Naive thymus-derived CD8-positive, alpha-beta T cell (primary cell): Measurements from ENCODE around the gene PACRG. TPM values are rescaled to one million over a fixed set of nuclear protein-coding genes. Genes with fewer than 3 reads are reported as not detected.

Experiments used
- ATAC-seq, 2 donors: fragments of 150-1000 bp; cut with Tn5 transposase in 1 of 2; sonication (Bioruptor Pico), chemical (Tn5 transposase) in 1 of 2; 1 replicate in 1 of 2; 2 replicates in 1 of 2; pipeline ENCODE4 v1.10.0; 2021; ENCODE audit warnings: mild to moderate bottlenecking in 2 of 2, moderate library complexity in 2 of 2
- POLR2A ChIA-PET: fragments of 350-600 bp; sonication (Branson Sonifier 250); formaldehyde crosslinking; loops from one replicate; lab custom pipeline; 2021; ENCODE audit warnings: antibody characterized with exemption; lab: Charles Lee
- DNase-seq, 10 donors: peaks; one replicate each; pipeline versions ENCODE4 v3.0.0 to v3.0.0-alpha.2; 2020 to 2022
- H3K27ac Mint-ChIP-seq, 10 donors: one replicate each; pipeline ENCODE4 v1.8.0; 2020 to 2022; ENCODE audit warnings: mild to moderate bottlenecking in 10 of 10, mixed read lengths in 10 of 10, moderate library complexity in 4 of 10, inconsistent platforms in 1 of 10
- H3K27me3 Mint-ChIP-seq, 5 donors: one replicate each; pipeline ENCODE4 v1.8.0; 2021 to 2022; ENCODE audit warnings: mixed read lengths in 5 of 5
- H3K36me3 Mint-ChIP-seq, 3 donors: one replicate each; pipeline ENCODE4 v1.8.0; 2020 to 2022; ENCODE audit warnings: mixed read lengths in 3 of 3, mild to moderate bottlenecking in 2 of 3, inconsistent platforms in 1 of 3
- H3K4me1 Mint-ChIP-seq, 4 donors: one replicate each; pipeline ENCODE4 v1.8.0; 2021 to 2022; ENCODE audit warnings: mixed read lengths in 4 of 4
- H3K4me3 Mint-ChIP-seq, 10 donors: one replicate each; pipeline ENCODE4 v1.8.0; 2020 to 2022; ENCODE audit warnings: mild to moderate bottlenecking in 10 of 10, mixed read lengths in 10 of 10, moderate library complexity in 6 of 10, inconsistent platforms in 1 of 10
- H3K9me3 Mint-ChIP-seq, 9 donors: one replicate each; pipeline ENCODE4 v1.8.0; 2020 to 2022; ENCODE audit warnings: mixed read lengths in 9 of 9, mild to moderate bottlenecking in 3 of 9, inconsistent platforms in 1 of 9, moderate library complexity in 1 of 9
- polyA plus RNA-seq, 3 donors: library from polyadenylated mRNA; unstranded; fragments of 300-500 nt; fragmentation: Illumina TruSeq; gene quantifications; one replicate each; pipeline ENCODE4 v1.2.3, GENCODE V29; 2021
- total RNA-seq, 8 experiments: library from RNA in 2 of 8; stranded (reverse) in 2 of 8; gene quantifications; one replicate each; pipeline ENCODE4 v1.2.3 and lab custom pipeline; 2021 to 2026

The PACRG gene
- total and polyA plus RNA-seq, 5 experiments from 2014 or later: 0.34 to 1.2 (median 0.83) TPM; not detected in 1

DNA sequence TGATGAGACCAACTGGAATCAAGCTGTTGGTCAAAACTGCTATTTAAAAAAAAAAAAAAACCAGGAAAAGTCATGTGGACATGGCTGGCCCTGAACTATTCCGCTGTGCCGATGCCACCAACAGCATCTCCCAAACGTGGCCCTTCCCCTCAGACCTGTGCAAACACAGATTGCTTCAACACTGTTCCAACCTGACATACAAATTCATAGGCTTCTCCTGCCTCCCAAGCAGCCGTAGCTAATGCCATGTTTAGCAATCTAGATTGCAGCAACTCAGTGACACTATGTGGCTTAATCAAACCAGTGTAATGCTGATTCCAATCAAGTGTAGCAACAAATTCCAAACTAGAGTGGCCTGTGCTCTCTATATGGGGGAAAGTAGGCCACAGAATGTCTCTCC is 16.4 kb upstream of the PACRG start:
- POLR2A ChIA-PET: interaction anchor here (0.5 kb wide), 1 partner anchor 99 kb away, joined by 4 read pairs; no protein-coding TSS in a partner anchor
- Mint-ChIP-seq H3K27me3 (no peaks in the 10 kb centered on the region), H3K9me3 (peaks cover 0 to 1% (median 0%) of the 10 kb centered on the region in 9 donors), H3K36me3 (peaks cover 1 to 10% (median 6%) of the 10 kb centered on the region in 3 donors), H3K4me1 (peaks cover 2 to 7% (median 3%) of the 10 kb centered on the region in 4 donors), H3K4me3 (no peak overlapping the region), H3K27ac (peak overlapping the region in 1 of 10 donors; percentile 19)
- DNase-seq: no peak
- no peak for ATAC-seq

DNA sequence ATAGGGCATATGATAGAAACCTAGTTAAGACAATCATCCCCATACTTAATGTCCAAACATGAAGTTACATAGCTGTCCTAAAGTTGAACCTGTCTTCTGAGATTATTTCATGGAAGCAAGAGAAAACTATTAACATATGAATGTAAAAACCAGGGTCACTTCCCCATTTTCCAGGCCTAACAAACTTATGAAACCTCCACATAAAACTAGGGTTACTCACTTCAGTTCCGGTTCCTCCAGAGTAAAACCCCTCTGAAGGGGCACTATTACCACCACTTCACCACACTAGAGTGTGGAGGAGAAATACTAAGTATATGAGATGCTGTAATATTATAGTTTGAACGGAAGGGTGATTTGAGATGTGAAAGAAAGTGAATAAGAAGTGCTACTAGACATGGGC is 15.1 kb upstream of the PACRG start:
- Mint-ChIP-seq H3K27ac (no peak overlapping the region), H3K27me3 (no peaks in the 10 kb centered on the region), H3K9me3 (peaks cover 0 to 8% (median 0%) of the 10 kb centered on the region in 9 donors), H3K36me3 (peaks cover 7 to 13% (median 10%) of the 10 kb centered on the region in 3 donors), H3K4me1 (peaks cover 0 to 7% (median 3%) of the 10 kb centered on the region in 4 donors), H3K4me3 (no peak overlapping the region)
- ATAC-seq: no peak
- POLR2A ChIA-PET: no interaction called here
- no peak for DNase-seq

DNA sequence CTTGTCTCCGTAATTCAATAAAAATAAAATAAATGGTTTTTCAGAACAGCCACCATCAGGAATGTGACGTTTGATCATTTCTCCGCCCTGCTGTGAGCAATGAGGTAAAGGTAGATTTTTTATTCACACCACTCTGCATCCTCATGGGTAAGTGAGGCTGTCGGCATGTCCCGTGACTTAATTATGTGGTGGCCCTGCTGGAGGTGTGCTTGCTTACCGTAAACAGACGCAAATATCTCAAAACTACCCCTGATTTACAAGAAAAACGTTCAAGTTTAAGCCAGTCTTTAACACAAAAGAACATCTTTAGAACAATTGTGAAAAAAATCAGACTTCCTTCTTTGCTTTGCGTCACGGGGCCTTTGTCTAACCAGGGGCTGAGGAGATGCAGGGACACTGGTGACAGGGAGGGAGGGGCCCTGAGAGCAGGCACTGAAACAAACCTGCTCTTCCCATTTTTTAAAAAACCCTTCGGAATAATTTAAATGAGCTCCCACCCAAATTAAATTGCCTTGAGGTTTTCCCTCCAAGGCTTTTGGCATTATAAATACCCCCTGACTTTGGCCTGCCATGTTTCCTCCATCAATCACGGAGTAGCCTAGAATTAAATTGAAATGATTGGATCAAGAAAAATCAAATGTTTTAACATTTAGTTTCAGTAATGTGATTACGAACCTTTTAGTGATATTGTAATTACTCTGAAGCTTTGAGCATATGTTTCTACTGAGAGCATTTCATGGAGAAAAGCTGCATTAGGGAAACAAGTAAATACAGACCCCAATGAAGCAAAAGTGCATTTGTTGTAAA is 13.6 kb upstream of the PACRG start:
- H3K9me3 Mint-ChIP-seq: peaks cover 0 to 12% (median 0%) of the 10 kb centered on the region in 9 donors
- peaks cover 6 to 17% (median 7%) of the 10 kb centered on the region in 3 donors for H3K36me3 Mint-ChIP-seq
- peaks cover 0 to 1% (median 0%) of the 10 kb centered on the region in 5 donors for H3K27me3 Mint-ChIP-seq
- POLR2A ChIA-PET: no interaction called here
- H3K27ac Mint-ChIP-seq: no peak overlapping the region
- H3K4me1 Mint-ChIP-seq: peaks cover 0 to 10% (median 3%) of the 10 kb centered on the region in 4 donors
- DNase-seq (no peak), ATAC-seq (no peak)
- H3K4me3 Mint-ChIP-seq: no peak overlapping the region

DNA sequence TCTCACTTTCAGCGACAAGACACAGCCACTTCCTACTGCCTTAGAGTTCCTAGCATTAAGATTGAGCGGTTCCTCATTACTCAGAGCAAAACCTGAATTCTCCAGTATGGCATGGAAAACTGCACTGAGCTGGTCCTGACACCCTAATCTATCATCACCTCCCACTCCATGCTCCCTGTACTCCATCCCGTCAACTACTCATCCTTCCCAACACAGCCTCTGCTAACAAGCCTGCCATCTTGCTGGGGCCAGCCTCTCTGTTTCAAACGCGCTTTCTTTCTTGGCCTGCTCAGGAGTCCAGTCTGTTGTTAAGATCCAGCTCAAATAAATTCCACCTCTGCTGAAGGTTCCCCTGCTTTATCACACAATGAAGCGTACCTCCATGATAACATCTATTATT is 12.2 kb upstream of the PACRG start:
- H3K27ac Mint-ChIP-seq: peak overlapping the region in 1 of 10 donors; percentile 30
- H3K4me3 Mint-ChIP-seq: peak overlapping the region in 1 of 10 donors; percentile 11
- ATAC-seq (no peak), DNase-seq (no peak)
- POLR2A ChIA-PET: no interaction called here
- H3K36me3 Mint-ChIP-seq: peaks cover 6 to 12% (median 7%) of the 10 kb centered on the region in 3 donors
- H3K4me1 Mint-ChIP-seq: peaks cover 0 to 10% (median 3%) of the 10 kb centered on the region in 4 donors
- H3K9me3 Mint-ChIP-seq: peaks cover 0 to 12% (median 0%) of the 10 kb centered on the region in 9 donors
- peaks cover 0 to 1% (median 0%) of the 10 kb centered on the region in 5 donors for H3K27me3 Mint-ChIP-seq

DNA sequence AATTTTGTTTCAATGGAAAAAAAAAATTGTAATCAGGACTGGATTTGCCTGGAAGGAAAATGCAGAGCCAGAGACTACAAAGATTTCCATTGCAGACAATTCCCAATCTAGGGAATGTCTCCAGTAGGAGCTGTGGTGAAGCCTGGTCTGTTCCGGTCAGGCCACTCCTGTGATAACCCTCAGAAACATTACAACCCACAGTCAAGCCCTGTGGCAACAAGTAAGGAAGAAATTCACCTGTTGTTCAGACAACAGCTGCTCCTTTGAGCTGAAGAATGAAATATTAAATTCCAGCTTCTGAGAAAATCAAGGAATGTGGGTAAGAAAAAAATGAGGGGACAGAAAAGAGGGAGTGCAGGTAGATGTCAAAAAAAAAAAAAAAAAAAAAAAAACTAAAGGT is 8.2 kb upstream of the PACRG start:
- Mint-ChIP-seq H3K27ac (no peak overlapping the region), H3K27me3 (peaks cover 0 to 1% (median 0%) of the 10 kb centered on the region in 5 donors), H3K9me3 (peaks cover 0 to 12% (median 0%) of the 10 kb centered on the region in 9 donors), H3K36me3 (peaks cover 0 to 12% (median 7%) of the 10 kb centered on the region in 3 donors), H3K4me3 (no peak overlapping the region), H3K4me1 (peaks cover 0 to 10% (median 0%) of the 10 kb centered on the region in 4 donors)
- POLR2A ChIA-PET: no interaction called here
- ATAC-seq: no peak
- no peak for DNase-seq

DNA sequence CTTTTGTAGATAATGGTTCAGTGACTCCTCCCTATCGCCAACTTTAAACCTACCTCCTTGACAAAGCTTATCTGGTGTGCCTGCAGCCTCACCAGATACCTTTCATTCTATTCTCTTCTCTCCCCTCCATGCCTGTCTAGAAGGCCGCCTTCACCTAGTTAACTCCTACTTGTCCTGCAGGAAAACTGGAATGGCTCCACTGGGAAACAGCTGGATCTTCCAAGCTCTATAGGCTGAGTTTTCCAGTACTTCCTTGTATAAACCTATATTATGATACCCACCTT is 6.4 kb upstream of the PACRG start:
- DNase-seq: no peak
- Mint-ChIP-seq H3K4me1 (peaks cover 0 to 13% (median under 1%) of the 10 kb centered on the region in 4 donors), H3K27me3 (peaks cover 0 to 1% (median 0%) of the 10 kb centered on the region in 5 donors), H3K9me3 (peaks cover 0 to 12% (median 0%) of the 10 kb centered on the region in 9 donors), H3K36me3 (peaks cover 0 to 12% (median 7%) of the 10 kb centered on the region in 3 donors), H3K27ac (peak overlapping the region in 1 of 10 donors; percentile 1), H3K4me3 (no peak overlapping the region)
- POLR2A ChIA-PET: no interaction called here
- no peak for ATAC-seq

DNA sequence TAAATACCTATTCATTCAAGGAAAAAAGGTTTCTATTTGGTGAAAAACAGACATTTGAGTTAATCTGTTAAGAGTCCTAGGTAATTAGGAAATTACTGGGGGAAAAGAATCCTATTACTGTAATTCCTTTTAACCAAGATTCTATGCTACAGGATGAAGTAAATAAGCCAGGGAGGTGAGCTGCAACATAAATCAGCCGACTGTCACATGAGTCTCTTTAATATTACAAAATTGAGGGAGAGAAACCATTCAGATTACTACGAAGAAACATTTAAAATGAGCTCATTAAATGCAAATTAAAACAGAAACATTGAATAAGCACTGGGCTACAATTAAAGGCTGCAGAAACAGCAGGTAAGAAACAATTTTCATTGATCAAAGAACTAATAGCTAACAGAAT is 5.5 kb upstream of the PACRG start:
- DNase-seq (no peak), ATAC-seq (no peak)
- POLR2A ChIA-PET: no interaction called here
- H3K27me3 Mint-ChIP-seq: peaks cover 0 to 1% (median 0%) of the 10 kb centered on the region in 5 donors
- H3K36me3 Mint-ChIP-seq: peaks cover 0 to 5% (median 3%) of the 10 kb centered on the region in 3 donors
- H3K4me1 Mint-ChIP-seq: peaks cover 6 to 13% (median 8%) of the 10 kb centered on the region in 4 donors
- H3K4me3 Mint-ChIP-seq: no peak overlapping the region
- no peak overlapping the region for H3K27ac Mint-ChIP-seq
- H3K9me3 Mint-ChIP-seq: peaks cover 0 to 8% (median 0%) of the 10 kb centered on the region in 9 donors

DNA sequence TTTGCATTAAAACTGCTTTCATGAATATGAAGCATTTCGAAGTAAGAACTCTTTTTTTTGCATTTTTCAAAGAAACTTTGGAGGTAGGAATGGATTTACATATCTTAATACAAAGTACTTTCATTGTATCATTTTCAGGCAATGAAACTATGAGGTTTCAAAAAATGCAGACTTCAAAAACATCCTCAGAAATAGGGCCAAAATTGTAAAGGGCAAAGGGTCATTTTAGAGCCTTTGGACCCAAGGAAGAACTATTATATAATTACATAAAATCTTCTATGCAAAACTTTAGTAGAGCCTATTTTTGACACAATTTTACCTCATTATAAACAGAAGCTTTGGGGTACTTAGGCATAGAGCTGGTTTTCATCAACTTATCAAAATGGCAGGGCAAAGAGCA is 5.1 kb upstream of the PACRG start:
- H3K27ac Mint-ChIP-seq: no peak overlapping the region
- ATAC-seq (no peak), DNase-seq (no peak)
- H3K36me3 Mint-ChIP-seq: peaks cover 0 to 5% (median 2%) of the 10 kb centered on the region in 3 donors
- H3K4me1 Mint-ChIP-seq: peaks cover 6 to 13% (median 8%) of the 10 kb centered on the region in 4 donors
- no peak overlapping the region for H3K4me3 Mint-ChIP-seq
- peaks cover 0 to 1% (median 0%) of the 10 kb centered on the region in 5 donors for H3K27me3 Mint-ChIP-seq
- H3K9me3 Mint-ChIP-seq: peaks cover 0 to 8% (median 0%) of the 10 kb centered on the region in 9 donors
- POLR2A ChIA-PET: no interaction called here

DNA sequence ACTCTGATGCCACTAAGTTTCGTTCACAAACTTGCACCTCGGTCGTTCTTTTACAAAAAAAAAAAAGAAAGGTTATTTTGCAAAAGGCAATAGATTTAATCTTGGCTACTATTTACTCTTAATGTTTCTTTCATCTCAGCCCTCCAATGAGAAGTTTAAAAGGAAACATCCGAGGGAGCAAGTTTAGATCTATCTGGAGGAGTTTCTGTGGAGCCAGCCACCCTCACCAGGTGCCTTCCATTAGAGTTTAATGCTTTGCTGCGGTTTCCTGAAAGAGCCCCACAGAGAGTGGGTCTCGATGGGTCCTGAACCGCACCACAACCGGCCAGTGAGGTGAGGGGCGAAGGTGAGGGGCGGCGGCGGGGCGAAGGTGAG is 840 bp upstream of the PACRG start:
- H3K27me3 Mint-ChIP-seq: no peaks in the 10 kb centered on the region
- ATAC-seq: peak; percentile 7 to 13
- peaks cover 10 to 16% (median 13%) of the 10 kb centered on the region in 4 donors for H3K4me1 Mint-ChIP-seq
- H3K4me3 Mint-ChIP-seq: peak overlapping the region; percentile 93 to 100 (median 95)
- H3K9me3 Mint-ChIP-seq: peaks cover 0 to 5% (median 0%) of the 10 kb centered on the region in 9 donors
- H3K27ac Mint-ChIP-seq: peak overlapping the region; percentile 76 to 99 (median 96)
- peak in 1 of 10 donors; percentile 35 for DNase-seq
- H3K36me3 Mint-ChIP-seq: no peaks in the 10 kb centered on the region
- POLR2A ChIA-PET: interaction anchor here (0.7 kb wide), 1 partner anchor 138 kb away, joined by 3 read pairs; no protein-coding TSS in a partner anchor

DNA sequence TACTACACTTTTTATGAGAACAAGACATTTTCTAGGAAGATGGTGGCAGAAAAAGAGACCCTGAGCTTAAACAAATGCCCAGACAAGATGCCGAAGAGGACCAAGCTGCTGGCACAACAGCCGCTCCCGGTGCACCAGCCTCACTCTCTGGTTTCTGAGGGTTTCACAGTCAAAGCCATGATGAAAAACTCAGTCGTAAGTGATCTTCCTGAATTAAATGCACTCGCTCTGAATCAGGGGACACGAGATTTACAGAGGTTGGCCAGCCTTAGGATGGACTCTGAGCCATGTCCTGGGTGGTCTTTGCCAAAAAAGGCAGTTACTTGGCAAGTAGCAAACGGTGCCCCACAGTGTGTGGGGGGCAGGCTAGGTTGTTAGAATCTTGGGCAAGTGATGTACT is 423 bp downstream of the PACRG start:
- peak overlapping the region; percentile 66 to 99 (median 97) for H3K27ac Mint-ChIP-seq
- peaks cover 0 to 5% (median 0%) of the 10 kb centered on the region in 9 donors for H3K9me3 Mint-ChIP-seq
- DNase-seq: peak in 1 of 10 donors; percentile 6
- H3K4me1 Mint-ChIP-seq: peaks cover 11 to 19% (median 15%) of the 10 kb centered on the region in 4 donors
- ATAC-seq: no peak
- H3K4me3 Mint-ChIP-seq: peak overlapping the region; percentile 93 to 100 (median 95)
- H3K36me3 Mint-ChIP-seq: no peaks in the 10 kb centered on the region
- POLR2A ChIA-PET: interaction anchor here (0.6 kb wide), 1 partner anchor 1293 kb away, joined by 3 read pairs; no protein-coding TSS in a partner anchor
- no peaks in the 10 kb centered on the region for H3K27me3 Mint-ChIP-seq

DNA sequence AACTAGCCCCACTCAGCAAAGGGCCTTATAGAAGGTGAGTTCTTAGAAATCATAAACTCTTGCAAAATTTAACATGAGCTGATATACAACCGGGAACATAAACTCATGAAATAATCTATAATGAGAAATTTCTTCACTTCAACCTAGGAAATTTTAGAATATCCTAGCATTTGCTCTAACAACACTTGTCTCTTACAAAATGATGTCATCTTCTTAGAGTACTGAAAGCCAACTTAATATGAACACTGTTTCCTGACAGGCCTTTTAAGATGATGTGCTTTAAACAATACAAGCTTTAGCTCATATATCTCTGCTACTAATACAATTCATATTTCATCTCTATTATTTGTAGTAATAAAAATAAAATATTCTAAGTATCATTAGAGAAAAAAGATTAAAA is 932 bp downstream of the PACRG start:
- POLR2A ChIA-PET: no interaction called here
- peaks cover 0 to 5% (median 0%) of the 10 kb centered on the region in 9 donors for H3K9me3 Mint-ChIP-seq
- no peak for ATAC-seq

DNA sequence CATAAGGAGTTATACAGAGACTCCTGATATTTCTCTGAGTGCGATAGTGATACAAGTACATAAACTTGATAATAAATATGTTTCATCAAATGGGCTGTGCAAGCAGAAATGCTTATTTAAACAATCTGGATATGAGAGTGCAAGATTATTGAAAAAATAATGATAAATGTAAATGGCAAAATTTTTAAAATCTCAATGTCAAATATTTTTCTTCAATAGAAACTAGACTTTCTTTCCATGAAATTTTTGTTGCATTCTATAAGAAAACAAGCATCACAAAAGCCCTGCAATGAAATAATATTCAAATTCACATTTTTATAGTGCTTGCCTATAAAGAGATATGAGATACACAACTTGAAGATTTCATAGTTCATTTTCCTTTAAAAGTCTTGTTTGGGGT is 2.7 kb downstream of the PACRG start:
- H3K36me3 Mint-ChIP-seq: peaks cover 0 to 5% (median 0%) of the 10 kb centered on the region in 3 donors
- H3K27me3 Mint-ChIP-seq: peaks cover 0 to 1% (median 0%) of the 10 kb centered on the region in 5 donors
- H3K27ac Mint-ChIP-seq: peak overlapping the region in 3 of 10 donors; percentile 1 to 72 (median 57)
- DNase-seq (no peak), ATAC-seq (no peak)
- POLR2A ChIA-PET: no interaction called here
- no peak overlapping the region for H3K4me3 Mint-ChIP-seq
- H3K9me3 Mint-ChIP-seq: peaks cover 0 to 6% (median 0%) of the 10 kb centered on the region in 9 donors
- peaks cover 13 to 28% (median 21%) of the 10 kb centered on the region in 4 donors for H3K4me1 Mint-ChIP-seq

More for the DNA sequence above, 932 bp downstream of the PACRG start:
- Mint-ChIP-seq H3K27me3 (no peaks in the 10 kb centered on the region), H3K36me3 (peaks cover 0 to 3% (median 0%) of the 10 kb centered on the region in 3 donors), H3K4me1 (peaks cover 15 to 24% (median 20%) of the 10 kb centered on the region in 4 donors), H3K27ac (peak overlapping the region; percentile 66 to 99 (median 97)), H3K4me3 (peak overlapping the region in 7 of 10 donors; percentile 93 to 98 (median 95))
- DNase-seq: no peak
